Tibial artery (tissue), 4 donors: ENCODE measurements around the gene PCOLCE2.

Experiments
- DNase-seq, 2 donors: peaks; one replicate each; pipeline ENCODE4 v3.0.0-alpha.2; 2019
- H3K27ac ChIP-seq, 2 donors: fragments of 200-600 bp; sonication (generic) in 1 of 2; 1 replicate in 1 of 2; 2 replicates in 1 of 2; pipeline ENCODE4 v1.5.1; 2018 to 2019; ENCODE audit warnings: mild to moderate bottlenecking in 1 of 2
- H3K27me3 ChIP-seq, 2 donors: fragments of 200-600 bp; sonication (generic) in 1 of 2; one replicate each; pipeline versions ENCODE4 v1.5.1 to v1.6.0; 2016 to 2019
- H3K36me3 ChIP-seq, 3 donors: fragments of 200-600 bp; sonication (generic) in 2 of 3; one replicate each; pipeline ENCODE4 v1.5.1; 2016 to 2019; ENCODE audit warnings: mild to moderate bottlenecking in 2 of 3
- H3K4me1 ChIP-seq, 4 donors: fragments of 200-600 bp; sonication (generic) in 2 of 4; 1 replicate in 3 of 4; 2 replicates in 1 of 4; pipeline ENCODE4 v1.5.1; 2016 to 2019
- H3K4me3 ChIP-seq, 2 donors: fragments of 200-600 bp; sonication (generic) in 1 of 2; 1 replicate in 1 of 2; 2 replicates in 1 of 2; pipeline ENCODE4 v1.5.1; 2018 to 2019; ENCODE audit warnings: mild to moderate bottlenecking in 2 of 2
- H3K9me3 ChIP-seq, 3 donors: fragments of 200-600 bp; sonication (generic) in 1 of 3; one replicate each; pipeline ENCODE4 v1.5.1; 2016 to 2019
- intact Hi-C: fragments of 100-400 bp; cut with DNase I; formaldehyde crosslinking; loops from one replicate; pipeline ENCODE4 v1.15.0; 2023; ENCODE audit warnings: low total_unique reads
- TF ChIP-seq, protein P1 (sequence below), 2 experiments: fragments of 200-600 bp in 1 of 2; fragments of 450-650 bp in 1 of 2; IDR thresholded peaks; one replicate each; pipeline ENCODE4 v1.5.1; 2017 to 2019; ENCODE audit warnings: antibody characterized with exemption in 2 of 2, mild to moderate bottlenecking in 1 of 2, moderate library complexity in 1 of 2

The PCOLCE2 gene

DNA sequence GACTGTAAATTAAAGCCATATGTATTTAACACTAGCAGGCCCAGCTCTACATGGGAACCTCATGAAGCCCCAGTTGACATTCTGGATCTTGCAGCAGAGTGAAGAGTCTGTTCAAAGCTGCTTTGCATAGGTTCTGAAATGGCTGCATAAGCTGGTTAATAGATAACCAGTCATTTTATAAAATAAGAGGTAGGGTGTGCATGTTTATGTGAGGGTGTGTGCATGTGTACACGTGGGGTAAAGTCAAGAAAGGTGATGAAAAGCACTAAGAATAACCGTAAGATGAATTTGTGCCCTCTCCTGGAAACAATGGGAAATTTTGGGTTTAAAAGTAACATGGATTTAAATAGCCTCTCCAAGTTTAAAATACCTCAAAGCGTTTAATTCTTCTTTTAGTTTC lies 41.6 kb upstream of the PCOLCE2 start:
- H3K36me3 ChIP-seq, result no peaks in the 10 kb centered on the region
- intact Hi-C loops, result no loop called here
- no peak overlapping the region for H3K4me3 ChIP-seq
- no peaks in the 10 kb centered on the region for H3K27me3 ChIP-seq
- TF ChIP-seq, protein P1, sequence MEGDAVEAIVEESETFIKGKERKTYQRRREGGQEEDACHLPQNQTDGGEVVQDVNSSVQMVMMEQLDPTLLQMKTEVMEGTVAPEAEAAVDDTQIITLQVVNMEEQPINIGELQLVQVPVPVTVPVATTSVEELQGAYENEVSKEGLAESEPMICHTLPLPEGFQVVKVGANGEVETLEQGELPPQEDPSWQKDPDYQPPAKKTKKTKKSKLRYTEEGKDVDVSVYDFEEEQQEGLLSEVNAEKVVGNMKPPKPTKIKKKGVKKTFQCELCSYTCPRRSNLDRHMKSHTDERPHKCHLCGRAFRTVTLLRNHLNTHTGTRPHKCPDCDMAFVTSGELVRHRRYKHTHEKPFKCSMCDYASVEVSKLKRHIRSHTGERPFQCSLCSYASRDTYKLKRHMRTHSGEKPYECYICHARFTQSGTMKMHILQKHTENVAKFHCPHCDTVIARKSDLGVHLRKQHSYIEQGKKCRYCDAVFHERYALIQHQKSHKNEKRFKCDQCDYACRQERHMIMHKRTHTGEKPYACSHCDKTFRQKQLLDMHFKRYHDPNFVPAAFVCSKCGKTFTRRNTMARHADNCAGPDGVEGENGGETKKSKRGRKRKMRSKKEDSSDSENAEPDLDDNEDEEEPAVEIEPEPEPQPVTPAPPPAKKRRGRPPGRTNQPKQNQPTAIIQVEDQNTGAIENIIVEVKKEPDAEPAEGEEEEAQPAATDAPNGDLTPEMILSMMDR (IDR thresholded peaks at IDR 0.05), result no peak
- H3K4me1 ChIP-seq, result no peaks in the 10 kb centered on the region
- no peak overlapping the region for H3K27ac ChIP-seq
- no peaks in the 10 kb centered on the region for H3K9me3 ChIP-seq
- DNase-seq, result no peak

DNA sequence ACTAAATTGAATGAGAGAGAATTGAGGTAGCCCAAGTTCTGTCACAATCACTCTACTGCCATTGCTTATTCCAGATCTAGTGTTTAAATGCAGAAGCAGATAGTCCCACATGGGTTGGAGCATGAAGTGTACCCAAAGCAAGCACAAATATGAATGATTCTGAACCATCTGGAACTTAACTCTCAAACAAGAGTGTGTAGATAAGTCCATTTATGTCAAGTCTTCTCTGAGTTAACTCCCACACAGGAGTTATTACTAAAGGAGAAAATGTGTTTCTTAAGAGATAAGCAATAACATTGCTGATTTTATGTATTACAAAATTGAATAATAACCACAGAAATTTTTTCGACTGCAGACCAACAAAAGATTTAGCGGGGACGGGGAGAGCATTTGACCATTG lies 41.0 kb upstream of the PCOLCE2 start:
- Histone ChIP-seq H3K36me3 (no peaks in the 10 kb centered on the region), H3K4me3 (no peak overlapping the region), H3K9me3 (no peaks in the 10 kb centered on the region), H3K27me3 (no peaks in the 10 kb centered on the region), H3K4me1 (no peaks in the 10 kb centered on the region), H3K27ac (no peak overlapping the region)
- DNase-seq, result no peak
- intact Hi-C loops, result no loop called here
- TF ChIP-seq, protein P1 (IDR thresholded peaks at IDR 0.05), result no peak

DNA sequence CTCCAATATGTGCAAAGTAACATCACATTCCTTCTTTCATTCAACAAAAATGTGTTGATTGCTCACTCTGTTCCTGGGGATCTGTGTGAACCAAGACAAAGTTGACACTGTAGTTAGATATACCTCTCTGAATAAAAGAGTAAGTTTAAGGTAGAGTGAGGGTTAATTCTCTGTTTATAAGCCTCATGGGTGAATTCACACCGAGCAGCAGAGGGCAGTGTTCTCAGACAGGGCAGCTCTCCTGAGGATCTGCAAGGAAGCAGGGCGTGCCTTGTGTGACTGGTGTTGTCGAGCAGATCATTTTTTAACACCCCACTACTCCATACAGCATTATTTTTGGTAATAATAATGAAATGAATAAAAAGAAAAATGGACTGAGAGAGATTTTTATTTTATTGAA lies 40.2 kb upstream of the PCOLCE2 start:
- H3K4me1 ChIP-seq, result no peaks in the 10 kb centered on the region
- no peaks in the 10 kb centered on the region for H3K36me3 ChIP-seq
- TF ChIP-seq, protein P1 (IDR thresholded peaks at IDR 0.05), result no peak
- H3K4me3 ChIP-seq, result no peak overlapping the region
- DNase-seq, result no peak
- intact Hi-C loops, result no loop called here
- H3K9me3 ChIP-seq, result no peaks in the 10 kb centered on the region
- no peak overlapping the region for H3K27ac ChIP-seq
- H3K27me3 ChIP-seq, result no peaks in the 10 kb centered on the region

DNA sequence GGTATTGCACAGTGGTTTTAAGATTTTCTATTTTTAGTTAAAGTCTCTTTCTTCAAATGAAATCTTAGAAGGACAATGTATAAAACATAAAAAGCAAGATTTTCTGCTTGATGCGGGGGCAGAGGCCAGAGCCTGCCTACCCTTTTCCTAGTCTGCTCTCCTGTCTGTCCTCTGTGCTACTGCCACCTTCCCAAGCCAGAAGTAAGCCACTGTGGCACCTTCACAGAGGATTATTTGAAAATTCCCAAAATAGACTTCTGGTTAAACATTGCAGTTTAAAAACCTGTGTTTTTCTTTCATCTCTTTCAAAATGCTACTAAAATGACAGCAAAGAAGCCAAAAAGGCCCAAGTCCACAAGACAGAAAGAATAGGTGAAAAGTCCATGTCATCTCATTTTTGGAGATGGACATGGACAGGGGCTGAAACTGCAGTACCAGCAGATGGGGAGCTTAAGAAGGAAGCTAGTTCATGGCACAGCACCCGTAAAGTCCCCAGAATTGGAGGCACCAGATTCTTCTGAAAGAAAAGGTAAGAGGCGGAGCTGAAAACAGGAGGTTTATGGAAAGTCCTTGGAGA lies 37.6 kb upstream of the PCOLCE2 start:
- Histone ChIP-seq H3K4me1 (no peaks in the 10 kb centered on the region), H3K9me3 (no peaks in the 10 kb centered on the region), H3K27me3 (no peaks in the 10 kb centered on the region), H3K27ac (no peak overlapping the region), H3K4me3 (no peak overlapping the region), H3K36me3 (no peaks in the 10 kb centered on the region)
- DNase-seq, result no peak
- intact Hi-C loops, result no loop called here
- TF ChIP-seq, protein P1 (IDR thresholded peaks at IDR 0.05), result no peak

- Histone ChIP-seq H3K4me3 (no peak overlapping the region), H3K27ac (no peak overlapping the region), H3K27me3 (no peaks in the 10 kb centered on the region), H3K36me3 (no peaks in the 10 kb centered on the region), H3K4me1 (no peaks in the 10 kb centered on the region), H3K9me3 (no peaks in the 10 kb centered on the region)
- intact Hi-C loops, result no loop called here
- TF ChIP-seq, protein P1 (IDR thresholded peaks at IDR 0.05), result no peak
- no peak for DNase-seq
These were observed 36.3 kb upstream of the PCOLCE2 start for GRCh38 chr3:142925140-142925539.

GRCh38 chr3:142923694-142924093 lies 34.8 kb upstream of the PCOLCE2 start:
- Histone ChIP-seq H3K27ac (no peak overlapping the region), H3K36me3 (no peaks in the 10 kb centered on the region), H3K4me1 (no peaks in the 10 kb centered on the region), H3K4me3 (no peak overlapping the region), H3K9me3 (no peaks in the 10 kb centered on the region), H3K27me3 (no peaks in the 10 kb centered on the region)
- TF ChIP-seq, protein P1 (IDR thresholded peaks at IDR 0.05), result no peak
- no peak for DNase-seq
- intact Hi-C loops, result no loop called here
